GM18873 (cell line): ENCODE data around the gene GPR156.

Source experiments
- ATAC-seq: cut with Tn5 transposase; IDR thresholded peaks from one replicate; pipeline ENCODE4 v1.9.1; 2021; ENCODE audit warnings: mild to moderate bottlenecking, moderate library complexity, moderate number of reproducible peaks; ENCODE audit not compliant: unreplicated experiment, low FRiP score

The GPR156 gene

GRCh38 chr3:120198305-120198878, 86.6 kb downstream of the GPR156 start:
- ATAC-seq: no peak

GRCh38 chr3:120196812-120197211, 88.2 kb downstream of the GPR156 start:
- ATAC-seq: no peak

GRCh38 chr3:120196333-120196732, 88.7 kb downstream of the GPR156 start:
- ATAC-seq: no peak

- ATAC-seq: no peak
These were observed 91.5 kb downstream of the GPR156 start for GRCh38 chr3:120193554-120193953.

DNA sequence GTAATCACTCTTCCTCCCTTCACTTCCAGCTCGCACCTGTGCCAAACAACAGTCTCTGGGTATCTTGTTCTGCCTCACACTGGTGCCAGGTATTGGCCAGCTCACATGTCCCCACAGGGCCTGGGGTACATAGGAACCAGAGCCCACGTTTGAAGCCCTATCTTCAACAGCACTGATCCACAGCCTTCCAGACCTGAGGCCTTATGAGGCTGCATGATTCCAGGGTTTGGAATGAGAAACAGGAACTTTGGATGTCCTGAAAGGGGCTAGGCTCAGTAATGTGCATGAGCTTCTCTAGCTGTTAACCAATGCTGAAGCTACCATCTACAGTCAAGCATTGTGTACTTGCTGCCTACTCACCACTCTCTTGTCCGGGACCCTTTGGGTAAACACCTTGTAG, 92.4 kb downstream of the GPR156 start:
- ATAC-seq: no peak

- ATAC-seq: no peak
These were observed 92.9 kb downstream of the GPR156 start for GRCh38 chr3:120192159-120192558.

GRCh38 chr3:120182613-120183511, 102.2 kb downstream of the GPR156 start:
- no peak for ATAC-seq

DNA sequence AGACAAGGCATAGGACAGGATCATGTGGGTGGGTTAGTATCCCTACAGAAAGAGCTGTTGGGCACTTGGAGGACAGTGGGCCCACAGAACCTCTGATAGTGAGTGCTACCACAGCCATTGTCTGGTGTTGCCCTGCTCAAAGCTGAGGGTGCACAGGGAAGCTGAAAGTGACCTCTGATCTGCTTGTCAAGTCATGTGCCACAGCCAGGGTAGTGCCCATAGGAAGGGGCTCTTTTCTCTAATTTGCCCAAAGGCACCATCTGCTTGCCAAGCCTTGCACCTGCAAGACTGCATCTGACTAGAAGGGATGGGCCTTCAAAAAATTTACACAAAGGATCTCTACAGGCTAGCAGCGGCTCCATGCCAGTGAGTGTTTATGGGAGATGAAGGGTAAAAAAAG, 103.4 kb downstream of the GPR156 start:
- no peak for ATAC-seq

GRCh38 chr3:120180731-120181412, 104.2 kb downstream of the GPR156 start:
- no peak for ATAC-seq

GRCh38 chr3:120177707-120178306, 107.2 kb downstream of the GPR156 start:
- no peak for ATAC-seq

- no peak for ATAC-seq
These were observed 107.9 kb downstream of the GPR156 start for GRCh38 chr3:120177151-120177550.

GRCh38 chr3:120174811-120175539, 110.0 kb downstream of the GPR156 start:
- no peak for ATAC-seq

DNA sequence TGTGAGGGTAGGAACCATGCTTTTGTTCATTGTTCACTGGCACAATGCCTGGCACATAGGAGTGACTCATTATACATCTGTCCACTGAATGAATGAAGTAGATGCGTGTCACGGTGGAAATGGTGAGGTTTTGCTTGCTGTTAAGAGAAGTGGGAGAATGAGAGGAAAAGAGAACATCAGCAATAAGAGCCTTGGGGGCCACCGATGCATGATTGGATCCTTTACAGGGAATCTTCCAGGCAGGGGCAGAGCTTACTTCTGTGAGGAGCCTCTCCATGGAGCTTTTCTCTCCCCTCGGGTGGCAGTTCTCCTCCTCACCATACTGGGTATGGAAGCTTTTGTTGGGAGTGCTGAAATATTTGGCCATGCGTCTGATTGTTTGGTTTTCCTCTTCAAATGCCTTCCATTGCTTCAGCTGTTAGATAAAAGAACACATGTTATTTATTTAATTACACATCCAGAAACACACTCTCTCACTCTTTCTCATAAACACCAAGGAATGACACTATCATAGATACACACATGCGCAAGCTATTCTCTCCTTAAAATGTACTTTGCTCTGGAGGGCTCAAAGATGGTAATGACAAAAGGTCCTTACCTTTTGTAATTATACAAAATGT, 111.9 kb downstream of the GPR156 start:
- no peak for ATAC-seq

DNA sequence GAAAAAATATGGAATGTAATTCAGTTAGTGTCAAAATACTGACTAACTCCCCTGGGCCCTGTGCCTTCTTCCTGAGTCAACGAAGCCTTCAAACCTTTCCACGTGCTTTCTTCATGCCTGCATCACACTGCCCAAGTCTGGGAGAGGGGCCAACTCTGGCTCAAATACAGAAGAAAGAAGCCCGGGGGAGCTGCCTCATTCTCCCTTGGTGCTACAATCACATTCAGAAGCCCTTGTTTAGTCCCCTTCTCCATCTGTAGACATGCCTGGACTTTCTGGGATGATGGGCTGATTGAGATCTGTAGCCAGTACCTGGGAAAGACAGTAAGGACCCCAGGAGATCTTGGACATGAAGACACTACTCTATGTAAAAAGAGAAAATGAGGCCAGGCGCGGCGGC, 113.0 kb downstream of the GPR156 start:
- no peak for ATAC-seq

DNA sequence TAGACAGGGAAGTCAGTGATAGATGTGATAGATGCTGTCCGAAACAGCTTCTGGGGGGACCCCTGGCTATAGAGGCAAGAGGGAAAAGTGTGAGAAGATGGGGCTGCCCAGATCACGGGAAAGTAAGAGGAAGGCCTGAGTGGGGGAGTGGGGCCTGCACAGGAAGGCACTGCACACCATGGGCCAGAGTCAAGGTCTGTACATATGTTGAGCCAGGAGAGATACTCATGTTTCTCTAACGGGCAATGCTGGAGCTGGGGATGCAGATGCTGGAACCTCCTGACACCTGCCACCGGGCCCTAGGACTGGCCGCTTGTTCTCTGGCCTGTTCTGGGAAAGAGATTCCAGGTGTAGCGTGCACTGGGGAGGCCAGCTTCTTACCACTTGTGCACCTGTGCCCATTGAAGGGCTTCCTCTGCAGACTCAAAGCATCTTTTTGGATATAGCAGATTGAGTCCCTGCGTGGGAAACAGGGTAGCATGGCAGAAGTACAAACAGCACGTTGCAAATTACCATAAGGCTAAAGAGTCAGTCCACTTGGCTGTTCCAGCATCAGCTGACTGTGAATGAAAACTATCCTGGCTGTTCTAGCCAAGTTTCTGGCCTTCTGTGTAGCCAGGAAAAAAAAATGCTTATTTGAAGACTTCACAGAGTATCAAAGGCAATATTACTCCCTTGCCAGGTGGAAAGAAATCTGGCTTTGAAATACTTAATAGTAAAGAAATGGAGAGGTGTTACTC, 113.7 kb downstream of the GPR156 start:
- no peak for ATAC-seq

DNA sequence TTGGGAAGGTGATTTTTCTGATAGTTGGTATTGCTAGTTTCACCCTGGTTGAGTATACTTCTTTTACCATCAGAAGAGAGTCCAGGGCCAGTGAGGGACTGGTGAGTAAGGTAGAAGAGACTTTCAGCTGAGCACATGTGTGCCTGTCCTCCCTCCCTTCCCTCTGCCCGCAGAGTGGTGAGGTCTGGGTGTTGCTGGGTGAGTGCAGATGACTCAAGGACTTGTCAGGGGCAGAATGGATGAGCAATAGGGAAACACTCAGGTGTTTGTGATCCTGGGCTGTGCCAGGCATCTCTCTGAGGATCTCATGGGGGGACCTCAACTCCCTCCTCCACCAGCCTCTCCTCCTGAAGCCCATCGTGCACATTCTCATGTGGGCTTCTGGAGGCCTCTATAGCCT, 114.8 kb downstream of the GPR156 start:
- ATAC-seq: no peak

DNA sequence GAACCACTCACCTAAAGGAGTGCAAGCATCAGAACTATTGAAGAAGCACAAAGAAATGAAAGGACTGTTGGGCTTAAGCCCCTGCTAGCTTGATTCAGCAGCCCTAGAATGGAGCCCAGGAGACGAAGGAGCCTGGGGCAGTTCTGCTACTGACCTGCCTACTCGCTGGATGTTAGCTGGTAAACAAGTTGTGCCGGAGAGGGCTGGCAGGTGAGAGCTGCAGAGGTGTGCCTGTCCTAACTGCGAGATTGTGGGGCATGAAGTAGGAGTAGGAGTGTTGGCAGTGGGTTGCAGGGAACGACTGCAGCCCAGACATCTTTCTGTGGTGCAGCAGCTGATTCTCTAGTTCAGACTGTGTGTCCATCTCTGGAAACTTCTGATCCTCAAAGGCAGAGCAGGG, 115.6 kb downstream of the GPR156 start:
- no peak for ATAC-seq

DNA sequence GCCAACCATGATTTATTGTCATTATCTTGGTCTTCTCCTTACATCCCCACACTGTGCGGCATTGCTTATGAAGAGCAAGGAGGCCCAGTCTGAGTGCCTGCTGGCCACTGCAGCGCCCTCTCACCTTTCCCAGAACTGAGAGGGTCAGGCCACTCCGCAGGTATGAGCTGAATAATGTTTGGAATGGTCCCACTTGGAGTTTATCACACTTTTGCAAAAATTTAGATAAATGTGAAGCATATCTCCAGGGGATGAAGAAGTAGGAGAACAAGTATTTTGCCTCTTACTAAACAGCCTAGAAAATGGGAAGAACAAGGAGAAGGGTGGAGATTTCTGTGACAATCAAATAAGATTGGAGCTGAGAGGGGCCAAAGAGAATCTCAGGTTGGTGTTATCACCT, 116.4 kb downstream of the GPR156 start:
- no peak for ATAC-seq

GRCh38 chr3:120168038-120168437, 117.0 kb downstream of the GPR156 start:
- ATAC-seq: no peak
